CD4-positive, alpha-beta T cell treated with Interleukin-6 for 4 hours (primary cell): ENCODE results near the gene SHBG.

Experiments
- DNase-seq: peaks from one replicate; pipeline ENCODE4 v3.0.0-alpha.2; 2020; ENCODE audit warnings: mixed read lengths

Gene SHBG

DNA sequence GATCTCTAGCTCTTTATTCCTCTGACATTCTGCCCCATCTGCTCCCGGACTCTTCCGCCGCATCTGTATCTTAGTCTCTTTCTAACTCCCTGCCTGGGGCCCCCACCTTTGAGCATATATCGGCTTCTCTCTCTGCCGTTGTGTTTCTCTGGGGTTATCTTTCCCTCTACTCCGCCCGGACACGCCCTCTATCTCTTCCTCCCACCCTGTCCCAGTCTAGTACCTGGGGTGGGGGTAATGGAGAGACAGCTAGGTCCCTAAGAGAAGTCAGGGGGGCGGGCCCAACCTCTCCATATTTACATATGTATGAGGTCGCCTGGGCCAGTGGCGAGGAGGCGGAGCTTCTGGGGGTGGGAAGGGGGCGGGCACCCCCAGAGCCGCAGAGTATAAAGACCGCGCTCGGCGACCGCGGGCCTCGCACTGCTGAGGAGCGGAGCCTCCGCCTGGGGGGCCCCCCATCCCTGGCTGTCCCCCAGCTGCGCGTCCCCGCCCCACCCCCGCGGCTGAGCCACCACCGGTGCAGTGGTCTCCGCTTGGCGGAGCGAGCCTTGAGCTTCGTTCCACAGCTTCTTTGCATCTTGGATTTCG is 20.7 kb downstream of the SHBG start, which contains the start of gene ATP1B2:
ATP1B2 (plus strand) TSS at position 418 of the 588 bp plus-strand sequence. CDS start 593 bp downstream, outside the sequence.
- peak; percentile 84 for DNase-seq

DNA sequence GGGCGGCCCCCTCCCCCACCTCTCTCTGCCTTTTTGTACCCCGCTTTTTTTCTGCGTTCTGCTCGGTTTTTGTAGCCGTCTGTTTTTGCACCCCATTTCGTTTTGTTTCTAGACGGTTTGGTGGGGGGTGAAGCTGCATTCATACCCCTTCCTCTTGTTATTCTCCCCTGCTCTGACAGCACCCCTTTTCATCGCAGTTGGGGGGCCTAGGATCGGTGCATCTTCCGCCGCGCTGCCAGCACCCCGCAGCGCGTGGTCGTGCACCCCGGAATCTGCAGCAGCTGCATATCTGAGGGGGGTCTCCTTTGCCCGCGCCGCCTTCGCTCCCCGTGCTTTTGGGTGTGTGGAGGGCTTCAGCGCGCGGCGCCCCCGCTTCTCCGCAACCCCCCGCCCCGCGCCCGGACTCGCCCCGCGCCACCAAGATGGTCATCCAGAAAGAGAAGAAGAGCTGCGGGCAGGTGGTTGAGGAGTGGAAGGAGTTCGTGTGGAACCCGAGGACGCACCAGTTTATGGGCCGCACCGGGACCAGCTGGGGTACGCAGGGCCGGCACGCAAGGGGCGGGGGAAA is 21.2 kb downstream of the SHBG start:
- peak; percentile 4 for DNase-seq

DNA sequence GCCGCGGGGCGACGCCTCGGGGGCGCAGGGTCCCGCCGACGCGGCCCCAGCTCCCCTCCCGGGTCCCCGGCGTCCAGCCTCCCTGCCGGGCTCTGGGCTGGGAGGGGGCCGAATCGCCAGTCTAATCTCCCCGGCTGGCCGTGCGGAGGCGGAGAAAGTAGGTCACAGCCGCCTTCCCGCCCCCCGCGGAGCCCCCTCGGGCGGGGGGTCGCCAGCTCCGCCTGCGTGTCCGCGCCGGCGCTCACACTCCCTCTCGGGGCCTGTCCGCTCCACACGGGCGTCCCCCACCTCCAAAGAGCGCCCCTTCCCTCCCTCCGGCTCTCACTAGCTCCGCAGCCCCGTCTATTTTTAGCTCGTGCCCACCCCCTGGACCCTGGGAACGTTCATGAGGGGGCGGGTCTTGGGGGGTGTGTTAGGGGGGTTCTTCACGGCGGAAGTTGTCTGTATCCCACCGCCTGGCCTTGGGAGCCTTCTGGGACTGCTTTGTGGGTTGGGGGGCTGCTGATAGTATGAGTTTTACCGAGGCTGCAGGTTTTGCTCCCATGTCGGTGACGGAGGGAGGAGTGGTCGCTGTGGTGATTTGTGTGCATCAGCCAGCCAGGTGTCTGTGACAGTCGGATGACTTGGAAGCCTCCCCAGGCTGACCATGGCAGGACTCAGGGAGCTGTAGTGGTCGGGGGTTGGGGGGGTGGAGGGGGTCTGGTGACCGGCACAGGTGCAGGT is 21.9 kb downstream of the SHBG start:
- DNase-seq: no peak

DNA sequence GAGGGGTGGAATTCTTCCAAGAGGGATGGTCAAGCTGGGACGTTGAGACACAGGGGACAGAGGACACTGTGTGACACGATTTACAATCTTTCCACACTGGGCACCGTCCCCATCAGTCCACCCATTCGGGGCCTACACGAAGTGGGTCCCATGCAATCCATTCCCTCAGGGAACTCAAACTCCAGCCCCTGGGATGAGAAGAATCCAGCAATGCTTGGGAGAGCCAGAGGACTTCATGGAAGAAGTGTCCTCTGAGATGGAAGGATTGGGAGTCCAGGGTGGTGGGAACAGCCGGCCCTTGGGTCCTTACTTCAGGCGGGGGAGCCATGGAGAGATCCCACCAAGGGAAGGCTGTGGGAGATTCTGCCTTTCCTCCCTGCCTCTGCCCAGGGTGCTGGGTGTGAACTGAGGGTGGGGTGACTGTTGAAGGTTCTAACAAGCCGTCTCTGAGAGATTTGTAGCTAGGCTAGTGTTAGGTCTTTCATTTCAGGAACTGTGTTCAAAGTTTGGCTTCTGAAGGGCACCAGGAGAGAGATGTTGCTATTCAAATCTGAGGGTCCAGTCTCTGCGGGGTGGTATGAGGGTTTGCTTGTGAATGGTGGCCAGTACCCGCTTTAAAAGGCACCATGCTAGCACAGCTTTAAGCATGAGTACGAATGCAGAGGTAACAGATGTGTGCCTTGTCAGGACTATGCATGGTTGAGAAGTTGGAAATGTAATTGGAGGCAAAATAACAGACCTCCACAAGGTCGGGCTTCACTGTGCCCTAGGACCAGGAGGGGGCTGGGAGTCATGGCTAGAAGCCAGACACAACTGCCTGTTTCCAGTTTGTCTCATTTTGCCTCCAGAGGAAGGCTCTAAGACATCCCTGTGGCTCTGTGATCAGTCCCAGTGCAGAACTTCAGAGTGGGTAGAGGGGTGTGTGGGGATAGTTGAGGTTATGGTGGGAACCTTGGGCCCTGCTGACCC is 22.7 kb downstream of the SHBG start:
- DNase-seq: no peak

DNA sequence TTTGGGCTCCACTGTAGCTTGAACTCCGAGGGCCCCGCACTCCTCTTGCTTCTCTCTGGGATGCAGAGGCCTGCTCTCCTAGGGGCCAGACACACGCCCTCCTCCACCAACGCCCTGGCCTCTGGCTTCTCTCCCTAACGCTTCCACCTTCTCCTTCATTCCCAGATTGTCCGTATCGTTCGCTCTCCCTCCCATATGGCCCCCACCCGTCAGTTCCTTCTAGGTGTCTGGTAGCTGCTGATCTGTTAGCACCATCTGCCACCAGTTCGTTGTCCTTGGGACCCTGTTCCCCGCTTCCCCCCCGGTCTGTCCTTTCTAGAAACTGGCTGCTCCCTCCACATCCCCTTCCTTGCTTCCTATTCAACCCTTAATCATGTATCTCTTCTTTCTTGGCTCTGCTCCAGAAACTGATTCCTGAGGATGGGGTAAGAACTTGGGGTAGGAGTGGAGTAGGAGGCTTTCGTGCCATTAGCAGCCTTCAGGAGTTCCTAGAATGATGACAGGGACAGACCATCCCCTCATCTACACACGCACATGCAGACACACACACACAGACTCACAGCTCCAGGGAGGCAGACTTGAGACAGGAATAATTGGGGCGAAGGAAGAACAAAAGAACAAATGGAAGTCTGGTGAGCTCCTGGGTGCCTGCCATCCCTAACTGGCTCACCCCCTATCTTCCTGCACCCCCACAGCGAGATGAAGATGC is 25.1 kb downstream of the SHBG start:
- DNase-seq: no peak

DNA sequence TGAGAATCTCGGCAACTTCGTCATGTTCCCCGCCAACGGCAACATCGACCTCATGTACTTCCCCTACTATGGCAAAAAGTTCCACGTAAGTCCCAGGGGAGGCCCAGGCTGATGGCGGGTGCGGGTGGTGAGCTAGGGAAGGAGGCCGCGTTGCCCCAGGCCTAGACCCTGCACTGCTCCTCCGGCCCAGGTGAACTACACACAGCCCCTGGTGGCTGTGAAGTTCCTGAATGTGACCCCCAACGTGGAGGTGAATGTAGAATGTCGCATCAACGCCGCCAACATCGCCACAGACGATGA is 25.6 kb downstream of the SHBG start:
- DNase-seq: no peak

DNA sequence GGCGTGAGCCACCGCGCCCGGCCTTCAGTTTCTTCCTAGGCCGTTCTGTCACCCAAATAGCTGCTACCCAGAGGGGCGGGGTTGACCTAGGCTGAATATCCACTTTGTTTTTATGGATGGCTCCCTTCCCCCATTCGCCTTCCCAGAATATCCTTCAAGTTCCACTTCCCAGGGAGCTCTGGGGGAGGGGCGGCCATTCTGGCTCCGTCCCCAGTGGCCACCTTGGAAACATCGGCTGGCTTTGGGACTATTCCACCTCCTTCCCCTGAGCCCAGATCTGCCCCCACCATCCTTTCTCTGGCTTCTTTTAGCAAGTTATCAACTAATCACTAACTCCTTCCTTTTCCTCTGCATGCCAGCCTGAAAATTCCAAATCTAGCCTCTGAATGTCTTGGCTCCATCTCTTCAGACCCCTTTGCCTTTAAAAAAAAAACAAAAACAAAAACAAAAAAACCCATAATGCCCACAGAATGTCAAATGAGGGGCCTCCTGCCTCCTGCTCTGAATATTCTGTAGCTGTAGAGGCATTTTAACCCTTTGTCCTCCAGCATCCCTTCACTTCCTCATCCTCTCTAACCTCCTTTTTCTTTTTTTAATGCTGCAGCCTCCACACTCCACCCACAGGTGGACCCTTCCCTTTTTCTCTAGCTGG is 27.1 kb downstream of the SHBG start:
- DNase-seq: no peak

DNA sequence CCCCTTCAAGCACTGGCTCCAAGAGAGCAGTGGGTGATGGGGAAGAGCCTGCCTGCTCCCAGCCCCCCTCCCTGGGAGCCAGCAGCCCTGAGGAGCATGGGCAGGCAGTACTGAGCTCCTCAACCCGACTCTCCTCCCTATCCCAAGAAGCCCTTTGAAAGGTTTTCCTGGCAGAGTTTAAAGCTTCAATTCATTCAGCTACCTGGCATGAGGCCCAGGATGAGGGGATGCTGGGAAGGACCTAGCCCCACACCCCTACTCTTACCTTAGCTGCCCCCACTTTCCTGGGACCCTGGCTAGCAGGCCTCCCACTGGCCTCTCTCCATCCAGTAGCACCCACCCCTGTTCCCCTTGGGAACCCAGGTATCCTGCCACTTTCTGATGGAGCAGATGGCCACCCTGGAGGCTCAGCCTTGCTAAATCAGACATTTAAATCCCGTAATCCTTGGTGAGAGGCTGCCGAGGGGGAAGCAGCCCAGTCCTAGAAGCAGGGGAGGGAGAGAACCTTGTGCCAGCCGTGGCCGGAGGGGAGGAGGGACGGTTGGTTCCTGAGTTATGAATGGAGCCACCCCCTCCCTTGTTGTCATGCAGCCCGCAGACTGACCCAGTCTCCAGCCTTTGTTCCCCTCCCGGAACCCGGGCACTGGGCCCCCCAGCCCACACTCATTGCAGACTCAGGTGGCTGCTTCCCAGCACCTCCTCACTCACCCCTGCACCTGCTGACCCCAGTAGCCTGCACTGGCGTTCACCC is 37.9 kb downstream of the SHBG start:
- no peak for DNase-seq

DNA sequence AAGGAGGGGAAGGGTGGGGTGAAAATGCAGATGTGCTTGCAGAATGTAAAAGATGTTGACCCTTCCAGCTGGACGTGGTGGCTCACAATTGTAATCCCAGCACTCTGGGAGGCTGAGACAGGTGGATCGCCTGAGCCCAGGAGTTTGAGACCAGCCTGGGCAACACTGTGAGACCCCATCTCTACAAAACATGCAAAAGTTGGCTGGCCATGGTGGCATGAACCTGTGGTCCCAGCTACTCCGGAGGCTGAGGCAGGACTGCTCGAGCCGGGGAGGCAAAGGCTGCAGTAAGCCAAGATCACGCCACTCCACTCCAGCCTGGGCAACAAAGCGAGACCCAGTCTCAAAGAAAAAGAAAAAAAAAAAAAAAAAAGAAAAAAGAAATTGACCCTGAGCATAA is 38.5 kb downstream of the SHBG start:
- DNase-seq: no peak

DNA sequence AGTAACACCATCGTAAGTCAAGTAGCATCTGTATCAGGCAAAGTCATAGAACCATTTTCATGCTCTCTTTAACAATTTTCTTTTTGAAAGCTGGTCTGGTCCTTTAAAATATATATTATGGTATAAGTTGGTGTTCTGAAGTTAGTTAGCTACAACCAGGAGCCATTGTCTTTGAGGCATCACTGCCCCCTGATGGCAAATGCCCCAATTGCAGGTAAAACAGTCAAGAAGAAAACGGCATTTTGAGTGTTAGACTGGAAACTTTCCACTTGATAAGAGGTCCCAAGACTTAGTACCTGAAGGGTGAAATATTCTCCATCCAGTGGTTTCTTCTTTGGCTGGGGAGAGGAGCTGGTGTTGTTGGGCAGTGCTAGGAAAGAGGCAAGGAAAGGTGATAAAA is 43.3 kb downstream of the SHBG start:
- DNase-seq: peak; percentile 37

DNA sequence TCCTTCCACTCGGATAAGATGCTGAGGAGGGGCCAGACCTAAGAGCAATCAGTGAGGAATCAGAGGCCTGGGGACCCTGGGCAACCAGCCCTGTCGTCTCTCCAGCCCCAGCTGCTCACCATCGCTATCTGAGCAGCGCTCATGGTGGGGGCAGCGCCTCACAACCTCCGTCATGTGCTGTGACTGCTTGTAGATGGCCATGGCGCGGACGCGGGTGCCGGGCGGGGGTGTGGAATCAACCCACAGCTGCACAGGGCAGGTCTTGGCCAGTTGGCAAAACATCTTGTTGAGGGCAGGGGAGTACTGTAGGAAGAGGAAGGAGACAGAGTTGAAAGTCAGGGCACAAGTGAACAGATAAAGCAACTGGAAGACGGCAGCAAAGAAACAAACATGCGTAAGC is 45.0 kb downstream of the SHBG start:
- no peak for DNase-seq

DNA sequence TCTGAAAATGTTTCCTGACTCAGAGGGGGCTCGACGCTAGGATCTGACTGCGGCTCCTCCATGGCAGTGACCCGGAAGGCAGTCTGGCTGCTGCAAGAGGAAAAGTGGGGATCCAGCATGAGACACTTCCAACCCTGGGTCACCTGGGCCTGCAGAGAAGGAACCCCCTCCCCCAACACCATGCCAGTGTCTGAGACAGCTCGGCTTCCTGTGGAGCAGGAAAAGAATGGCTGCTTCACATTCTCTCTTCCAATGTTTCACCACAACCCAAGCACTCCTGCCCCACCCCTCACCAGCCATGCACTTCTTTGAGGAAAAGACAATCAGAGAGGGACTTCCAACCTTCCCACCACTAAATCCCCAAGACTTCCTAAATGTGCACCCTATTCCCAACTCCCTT is 46.6 kb downstream of the SHBG start:
- DNase-seq: no peak

DNA sequence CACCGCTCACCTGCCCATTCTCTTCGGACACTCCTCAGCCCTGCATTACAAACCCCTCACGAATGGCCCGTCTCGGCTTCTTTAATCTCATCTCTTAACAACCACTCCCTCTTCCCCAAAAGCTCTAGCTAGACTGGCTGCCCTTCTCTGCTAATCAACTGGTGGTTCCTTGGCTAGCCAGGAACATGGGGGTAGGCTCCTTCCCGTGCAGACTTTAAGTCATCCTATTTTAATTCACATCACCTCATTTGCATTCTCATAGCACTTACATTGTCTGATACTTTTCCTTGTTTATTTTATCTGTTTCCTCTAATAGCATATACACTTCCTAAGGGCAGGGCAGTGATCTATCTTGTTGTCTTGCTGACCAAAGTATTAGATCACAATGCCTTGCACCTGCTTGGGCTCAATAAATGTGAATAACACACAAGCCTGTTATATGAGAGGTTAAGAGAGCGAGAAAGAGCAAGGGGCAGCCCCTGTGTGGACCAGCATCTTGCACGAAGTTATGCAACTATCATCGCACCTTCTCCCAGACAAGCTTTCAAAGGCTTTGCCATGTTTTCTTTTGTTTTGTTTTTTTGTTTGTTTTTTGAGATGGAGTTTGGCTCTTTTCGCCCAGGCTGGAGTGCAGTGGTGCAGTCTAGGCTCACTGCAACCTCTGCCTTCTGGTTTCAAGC is 47.6 kb downstream of the SHBG start:
- DNase-seq: no peak
